ENCODE data around the gene PAIP1.
"Not testable (repeated sequence)": the region's sequence is repeated elsewhere in the genome, so short reads cannot be mapped to it uniquely, and the experiment has no call there.

The PAIP1 gene

DNA sequence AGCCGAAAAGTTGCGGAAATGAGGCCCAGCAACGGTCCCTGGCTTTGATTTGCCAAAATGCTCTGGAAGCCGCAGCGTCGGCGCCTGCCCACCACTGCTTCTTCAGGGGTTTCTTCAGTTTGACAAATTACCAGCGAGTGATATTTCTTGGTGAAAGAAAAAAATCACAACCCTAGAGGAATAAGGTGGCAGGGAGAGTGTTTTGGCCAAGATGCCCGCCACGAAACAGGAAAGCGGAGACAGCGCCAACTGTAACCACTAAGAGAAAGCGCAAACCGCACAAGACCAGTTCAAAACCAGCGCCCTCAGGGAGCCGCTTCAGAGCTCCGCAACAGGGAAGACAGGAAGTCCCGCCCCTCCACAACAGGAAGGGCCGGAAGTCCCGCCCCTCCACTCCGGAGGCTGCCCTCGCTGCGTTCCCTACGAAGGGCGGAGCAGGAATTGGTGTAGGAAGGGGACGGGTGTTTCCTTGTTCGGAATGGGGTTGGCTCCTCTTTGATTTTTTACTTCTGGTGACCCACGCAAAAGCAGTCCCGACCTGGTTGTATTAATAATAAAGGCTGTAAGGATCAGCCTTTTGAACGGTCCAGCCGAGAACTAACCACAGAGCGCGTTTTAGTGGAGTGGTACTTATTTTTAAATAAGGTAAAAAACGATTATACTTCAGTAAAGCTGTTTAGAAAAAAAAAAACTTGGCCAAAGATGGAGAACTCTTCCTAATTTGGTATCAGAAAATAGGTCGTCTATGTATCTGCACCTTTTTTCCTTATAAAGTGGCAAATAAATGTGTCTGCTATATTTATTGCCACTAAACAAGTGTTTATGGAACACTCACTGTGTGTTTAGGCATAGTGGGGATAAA is 41.8 kb downstream of the PAIP1 start, which contains the start of gene C5orf34:
Gene C5orf34 (minus strand): TSS at position 333 of the 862 bp plus-strand sequence. CDS start 5,809 bp downstream, outside the sequence.
- peak; percentile 97 for DNase-seq

DNA sequence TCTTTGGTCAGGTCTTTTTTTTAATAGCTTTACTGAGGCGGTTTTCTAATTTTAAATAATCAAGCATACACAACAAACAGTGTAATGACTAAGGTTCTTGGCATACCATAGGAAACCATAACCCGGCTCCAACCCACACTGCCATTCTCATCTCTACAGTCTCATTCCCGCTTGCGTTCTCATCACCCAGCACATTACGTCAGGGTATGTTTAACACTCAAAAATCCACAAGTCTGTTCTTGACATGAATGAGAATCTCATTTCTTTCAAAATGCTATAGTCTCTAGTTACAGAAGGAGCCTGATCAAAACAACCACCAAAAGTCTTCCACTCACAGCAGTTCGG is 42.4 kb downstream of the PAIP1 start:
- DNase-seq: peak; percentile 44

DNA sequence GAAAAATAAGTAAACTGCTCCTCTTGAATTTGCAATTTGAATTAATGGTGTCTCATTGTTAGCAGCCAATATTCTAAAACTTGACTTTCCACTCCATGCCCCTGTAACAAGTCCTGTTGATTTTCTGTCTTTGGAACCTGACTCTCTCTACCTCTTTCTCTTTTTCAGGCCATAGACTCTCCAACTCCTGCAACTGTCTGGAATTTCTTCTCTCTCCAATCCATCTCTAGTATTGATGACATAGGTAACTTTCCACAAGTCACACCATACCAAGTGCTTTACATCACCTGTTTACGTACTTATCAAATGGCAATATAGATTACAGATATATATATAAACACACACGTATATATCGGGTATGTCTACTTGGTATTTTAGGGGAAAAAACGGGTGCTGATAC is 42.9 kb downstream of the PAIP1 start:
- no peak for DNase-seq

DNA sequence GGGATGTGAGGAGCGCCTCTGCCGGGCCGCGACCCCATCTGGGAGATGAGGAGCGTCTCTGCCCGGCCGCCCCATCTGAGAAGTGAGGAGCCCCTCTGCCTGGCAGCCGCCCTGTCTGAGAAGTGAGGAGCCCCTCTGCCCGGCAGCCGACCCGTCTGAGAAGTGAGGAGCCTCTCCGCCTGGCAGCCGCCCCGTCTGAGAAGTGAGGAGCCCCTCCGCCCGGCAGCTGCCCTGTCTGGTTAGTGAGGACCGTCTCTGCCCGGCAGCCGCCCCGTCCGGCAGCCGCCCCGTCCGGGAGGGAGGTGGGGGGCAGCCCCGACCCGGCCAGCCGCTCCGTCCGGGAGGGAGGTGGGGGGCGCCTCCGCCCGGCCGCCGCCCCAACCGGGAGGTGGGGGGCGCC is 45.8 kb downstream of the PAIP1 start:
- DNase-seq: not testable (repeated sequence)

DNA sequence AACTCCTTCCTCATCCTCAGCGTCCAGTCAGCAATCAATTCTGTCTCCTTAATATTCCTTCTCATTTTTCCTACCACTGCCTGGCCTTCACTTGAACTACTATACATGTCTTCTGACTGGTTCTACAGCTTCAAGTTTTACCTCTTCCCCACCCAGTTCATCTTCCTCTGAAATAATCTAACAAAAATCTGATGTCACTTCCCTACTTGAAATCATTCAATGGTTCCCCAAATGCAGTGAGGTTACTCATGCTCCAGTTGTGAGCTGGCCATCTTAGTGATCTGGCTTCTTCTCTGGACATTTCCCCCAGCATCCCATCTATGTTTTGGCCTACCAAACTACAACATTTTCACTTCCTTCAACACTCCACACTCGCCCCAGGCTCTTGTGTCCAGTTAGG is 58.3 kb downstream of the PAIP1 start:
- peak; percentile 56 for DNase-seq

DNA sequence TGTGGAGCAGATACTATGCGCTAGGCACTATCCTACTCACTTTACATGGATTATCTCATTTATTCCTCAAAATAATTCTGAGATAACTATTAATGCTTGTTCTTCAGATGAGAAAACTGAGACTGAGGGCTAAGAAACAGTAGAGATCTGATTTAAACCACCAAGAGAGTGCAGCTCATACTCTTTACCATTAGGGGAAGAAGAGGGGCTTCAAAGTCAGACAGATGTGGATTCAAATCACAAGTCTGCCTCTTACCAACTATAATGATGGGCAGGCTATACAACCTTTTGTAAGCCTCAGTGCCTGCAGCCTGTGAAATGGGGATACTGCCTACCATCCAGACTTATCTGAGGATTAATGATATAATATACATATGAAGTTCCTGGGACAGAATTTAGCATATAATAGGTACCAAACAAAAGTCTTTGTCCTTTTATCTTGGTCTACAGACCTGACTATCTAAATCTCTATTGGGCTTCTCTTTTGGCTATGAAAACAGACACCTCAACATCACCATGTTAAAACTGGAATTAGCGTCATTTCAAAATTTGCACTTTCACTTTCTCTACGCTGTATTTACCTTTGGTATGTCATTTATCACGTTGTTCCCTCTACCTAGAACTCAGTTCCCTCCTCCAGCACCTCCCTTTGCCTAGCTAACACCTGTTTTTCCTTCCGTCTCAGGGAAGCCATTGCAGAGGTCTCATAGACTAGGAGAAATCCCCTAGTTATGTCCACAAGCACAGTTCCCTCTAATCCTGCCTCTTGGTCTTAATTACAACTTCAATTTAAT is 59.4 kb downstream of the PAIP1 start:
- DNase-seq: no peak

DNA sequence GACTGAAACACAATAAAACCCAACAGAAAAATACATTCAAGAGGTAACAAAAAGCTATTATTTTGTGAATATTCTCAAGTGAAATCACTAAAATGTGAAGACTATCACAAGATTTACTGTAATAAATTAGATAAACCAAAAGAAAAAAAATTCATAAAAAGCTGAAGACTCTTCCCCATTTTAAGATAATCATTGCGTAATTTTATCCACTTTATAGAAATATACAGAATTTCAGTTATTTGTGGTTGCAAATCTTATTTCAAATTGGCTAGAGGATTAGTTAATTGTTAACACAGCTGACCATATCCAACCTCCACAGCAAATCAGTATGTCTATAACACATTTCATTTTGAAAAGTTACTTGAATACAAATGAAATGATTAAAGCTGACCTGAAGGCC is 65.6 kb downstream of the PAIP1 start:
- DNase-seq: no peak

DNA sequence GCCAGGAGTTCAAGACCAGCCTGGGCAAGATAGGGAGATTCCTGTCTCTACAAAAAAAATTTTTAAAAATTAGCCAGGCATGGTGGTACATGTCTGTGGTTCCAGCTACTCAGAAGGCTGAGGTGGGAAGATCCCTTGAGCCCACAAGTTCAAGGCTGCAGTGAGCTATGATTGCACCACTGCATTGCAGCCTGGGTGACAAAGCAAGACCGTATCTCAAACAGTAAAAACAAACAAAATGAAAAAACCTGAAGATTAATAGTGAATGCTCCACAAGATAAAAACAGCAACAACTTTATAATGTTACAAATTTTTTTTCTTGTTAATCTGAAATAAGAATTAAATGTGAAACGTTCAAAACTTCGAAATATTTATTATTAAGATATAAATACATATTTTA is 70.5 kb downstream of the PAIP1 start:
- no peak for DNase-seq

DNA sequence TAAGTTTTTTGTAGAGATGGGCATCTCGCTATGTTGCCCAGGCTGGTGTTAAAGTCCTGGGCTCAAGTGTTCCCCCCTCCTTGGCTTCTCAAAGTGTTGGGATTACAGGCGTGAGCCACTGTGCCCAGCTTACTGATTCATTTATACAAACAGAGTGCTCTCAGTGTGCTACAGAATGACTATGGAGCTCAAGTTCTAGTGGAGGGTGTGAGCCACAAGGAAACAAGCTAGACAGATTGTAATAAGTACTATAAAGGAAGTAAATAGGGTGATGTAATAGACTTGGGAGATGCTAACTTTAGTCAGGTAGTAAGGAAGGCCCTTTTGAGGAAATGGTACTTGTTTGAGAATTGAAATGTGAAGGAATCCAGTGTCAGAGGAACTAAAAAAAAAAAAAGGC is 71.5 kb downstream of the PAIP1 start:
- peak; percentile 83 for DNase-seq

DNA sequence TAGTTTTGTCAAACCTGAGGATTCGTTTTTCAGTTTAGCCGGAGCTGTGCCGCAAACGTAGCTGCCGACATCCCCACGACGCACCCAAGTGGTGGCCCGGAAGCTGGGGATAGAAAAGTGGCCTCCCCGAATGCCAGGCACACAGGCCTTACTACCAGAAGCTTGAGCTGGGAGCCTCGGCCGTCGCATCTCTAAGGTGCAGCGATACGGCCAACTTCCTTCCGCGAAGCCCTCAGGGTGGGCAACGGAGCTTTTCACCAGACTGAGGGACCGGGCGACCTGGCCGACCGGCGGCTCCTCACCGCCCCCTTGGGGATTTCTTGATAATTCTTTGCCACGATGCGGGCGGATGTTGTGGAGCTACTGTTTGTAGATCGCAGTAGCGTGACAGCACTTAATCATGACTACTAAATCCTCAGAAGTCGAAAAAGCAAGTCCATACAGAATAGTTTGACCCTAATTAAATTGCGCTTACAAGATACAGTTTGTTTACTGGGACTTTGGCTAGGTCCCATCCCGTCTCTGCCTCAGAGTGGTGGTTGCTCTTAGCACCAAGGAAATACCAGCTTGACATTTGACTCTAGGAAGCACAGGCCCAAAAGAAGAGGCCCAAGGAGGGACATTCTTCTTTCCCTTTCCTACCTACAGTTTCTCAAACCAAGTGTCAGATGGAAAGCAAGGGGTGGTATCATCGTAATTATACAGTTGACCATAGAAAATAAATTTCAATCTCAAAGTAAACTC is 72.6 kb downstream of the PAIP1 start:
- DNase-seq: peak; percentile 80

DNA sequence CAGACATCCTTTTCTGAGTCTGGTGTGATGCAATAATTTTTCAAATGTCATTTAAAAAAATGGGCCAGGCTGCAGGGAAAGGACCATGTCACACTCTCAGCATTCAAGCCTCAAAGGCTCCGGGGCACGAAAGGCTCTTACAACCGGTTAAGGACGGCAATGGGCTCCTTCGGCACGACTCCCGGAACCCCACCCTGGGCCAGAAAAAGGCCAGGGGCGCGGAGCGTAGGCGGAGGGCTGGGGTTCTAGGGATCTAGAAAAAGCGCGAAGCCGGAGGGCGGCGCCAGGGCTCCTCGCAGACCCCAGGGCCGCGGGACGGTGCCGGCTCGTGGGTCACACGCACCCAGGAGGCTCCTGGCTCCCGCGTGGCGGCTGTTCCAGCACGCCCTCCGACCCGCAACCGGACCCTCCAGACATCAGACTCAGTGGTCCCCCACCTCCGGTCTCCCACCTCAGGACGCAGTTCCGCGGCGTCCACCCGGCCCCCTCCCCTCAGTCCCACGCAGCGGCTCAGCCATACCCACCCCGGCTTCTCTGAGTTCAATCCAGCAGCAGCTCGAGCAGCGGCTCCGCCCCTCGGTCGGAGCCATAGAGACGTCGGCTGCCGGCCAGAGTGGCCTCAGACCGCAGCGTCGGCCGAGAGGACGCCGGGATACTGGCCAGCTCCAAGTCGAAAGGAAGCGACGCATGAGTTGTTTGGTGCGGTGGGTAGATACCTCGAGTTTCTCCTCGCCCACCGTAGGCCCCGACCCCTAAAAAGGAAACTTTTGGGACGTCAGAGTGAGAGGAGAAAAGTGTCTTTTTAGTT is 73.4 kb downstream of the PAIP1 start, which contains the start of gene TMEM267:
Gene TMEM267 (minus strand): TSS at position 568 of the 808 bp plus-strand sequence. CDS start 29,896 bp downstream, outside the sequence.
- peak; percentile 90 for DNase-seq

DNA sequence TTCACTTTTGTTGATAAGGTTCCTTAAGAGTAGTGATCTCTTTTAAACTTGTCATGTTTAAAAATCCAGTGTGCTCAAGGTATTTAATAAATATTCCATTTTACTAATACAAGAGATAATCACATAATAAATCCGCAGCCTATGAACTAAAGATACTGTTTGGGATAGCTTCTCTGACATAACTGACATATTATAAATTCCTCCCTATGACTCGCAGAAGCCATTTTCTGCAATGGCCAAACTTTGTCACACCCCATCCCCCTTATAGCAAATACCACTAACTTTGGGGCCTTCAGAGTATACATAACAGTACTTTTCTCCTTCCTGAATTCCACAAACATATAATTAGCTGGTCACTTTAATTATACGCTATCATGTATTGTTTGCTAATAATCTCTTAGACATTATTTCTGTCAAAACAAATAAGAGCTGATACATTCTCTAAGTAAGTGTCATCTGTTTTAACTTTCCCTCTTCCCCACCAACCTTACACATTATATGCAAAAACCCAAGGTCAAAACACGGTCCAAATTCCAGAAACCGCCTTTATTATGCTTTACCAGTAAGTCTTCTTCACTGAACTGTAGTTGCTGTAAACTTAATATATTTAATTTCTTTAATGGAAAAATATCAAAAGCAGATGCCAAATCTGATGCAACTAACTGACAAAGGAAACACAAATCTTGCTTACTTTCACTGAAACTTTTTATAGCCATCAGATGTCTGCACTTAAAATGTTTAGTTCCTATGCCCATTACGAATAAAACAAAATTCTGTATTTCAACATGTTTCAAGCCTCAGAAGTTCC is 74.2 kb downstream of the PAIP1 start:
- no peak for DNase-seq
